Measurements from ENCODE around the gene RNF111.

DNA sequence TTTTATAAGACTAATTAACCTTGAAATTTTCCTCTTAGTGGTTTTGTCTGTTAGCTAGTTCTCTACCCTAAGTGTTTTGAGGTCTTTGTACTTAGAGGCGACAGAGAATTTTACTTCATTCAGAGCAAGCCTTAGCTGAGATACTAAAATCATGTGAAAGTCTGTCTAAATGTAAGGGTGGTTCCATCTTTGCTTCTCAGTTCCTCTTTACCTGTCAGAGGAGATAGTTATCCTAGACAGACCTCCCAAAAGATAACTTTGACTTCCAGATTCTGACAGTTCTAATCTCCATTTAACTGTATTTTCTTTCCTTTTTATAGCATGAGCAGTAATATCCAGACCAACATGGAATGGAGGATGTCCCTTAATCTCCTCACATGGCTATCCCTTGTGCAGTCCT lies 34.7 kb downstream of the RNF111 start:
- TF ChIP-seq, protein P1, sequence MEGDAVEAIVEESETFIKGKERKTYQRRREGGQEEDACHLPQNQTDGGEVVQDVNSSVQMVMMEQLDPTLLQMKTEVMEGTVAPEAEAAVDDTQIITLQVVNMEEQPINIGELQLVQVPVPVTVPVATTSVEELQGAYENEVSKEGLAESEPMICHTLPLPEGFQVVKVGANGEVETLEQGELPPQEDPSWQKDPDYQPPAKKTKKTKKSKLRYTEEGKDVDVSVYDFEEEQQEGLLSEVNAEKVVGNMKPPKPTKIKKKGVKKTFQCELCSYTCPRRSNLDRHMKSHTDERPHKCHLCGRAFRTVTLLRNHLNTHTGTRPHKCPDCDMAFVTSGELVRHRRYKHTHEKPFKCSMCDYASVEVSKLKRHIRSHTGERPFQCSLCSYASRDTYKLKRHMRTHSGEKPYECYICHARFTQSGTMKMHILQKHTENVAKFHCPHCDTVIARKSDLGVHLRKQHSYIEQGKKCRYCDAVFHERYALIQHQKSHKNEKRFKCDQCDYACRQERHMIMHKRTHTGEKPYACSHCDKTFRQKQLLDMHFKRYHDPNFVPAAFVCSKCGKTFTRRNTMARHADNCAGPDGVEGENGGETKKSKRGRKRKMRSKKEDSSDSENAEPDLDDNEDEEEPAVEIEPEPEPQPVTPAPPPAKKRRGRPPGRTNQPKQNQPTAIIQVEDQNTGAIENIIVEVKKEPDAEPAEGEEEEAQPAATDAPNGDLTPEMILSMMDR (IDR thresholded peaks at IDR 0.05): no peak
- TF ChIP-seq POLR2A (IDR thresholded peaks at IDR 0.05): no peak
